Activated T-cell treated with anti-CD3 and anti-CD28 coated beads, Interleukin-2, amount 50 U/mL, for 24 hours (primary cell): Measurements from ENCODE around the gene ABRAXAS1.
"Not testable (repeated sequence)": the region's sequence is repeated elsewhere in the genome, so short reads cannot be mapped to it uniquely, and the experiment has no call there.

ENCODE experiments used
- DNase-seq: peaks from one replicate; pipeline ENCODE4 v3.0.0-alpha.2; 2020
- H3K27ac Mint-ChIP-seq: 2 replicates; pipeline ENCODE4 v1.8.0; 2020; ENCODE audit warnings: mild to moderate bottlenecking, mixed read lengths
- H3K27me3 Mint-ChIP-seq: 2 replicates; pipeline ENCODE4 v1.8.0; 2020; ENCODE audit warnings: mixed read lengths
- H3K36me3 Mint-ChIP-seq: 2 replicates; pipeline ENCODE4 v1.8.0; 2020; ENCODE audit warnings: low read depth, mixed read lengths
- H3K4me1 Mint-ChIP-seq: 2 replicates; pipeline ENCODE4 v1.8.0; 2020; ENCODE audit warnings: low read depth, mixed read lengths
- H3K4me3 Mint-ChIP-seq: 2 replicates; pipeline ENCODE4 v1.8.0; 2020; ENCODE audit warnings: mild to moderate bottlenecking, moderate library complexity, mixed read lengths
- H3K9me3 Mint-ChIP-seq: 2 replicates; pipeline ENCODE4 v1.8.0; 2020; ENCODE audit warnings: mixed read lengths

ABRAXAS1 gene

GRCh38 chr4:83484500-83485461 lies at the start of gene ABRAXAS1:
Gene ABRAXAS1 (minus strand): TSS chr4:83485100. CDS start chr4:83485072, 28 bp downstream.
- Mint-ChIP-seq H3K4me1 (peaks cover 27% of the 10 kb centered on the region), H3K36me3 (peaks cover 13% of the 10 kb centered on the region), H3K9me3 (no peaks in the 10 kb centered on the region), H3K27ac (peak within 1 kb of the TSS; percentile 94), H3K27me3 (no peaks in the 10 kb centered on the region), H3K4me3 (peak within 1 kb of the TSS; percentile 93)
- DNase-seq = peak; percentile 97

GRCh38 chr4:83527671-83528070 lies 42.8 kb upstream of the ABRAXAS1 start:
- Mint-ChIP-seq H3K4me1 (no peaks in the 10 kb centered on the region), H3K9me3 (no peaks in the 10 kb centered on the region), H3K4me3 (no peak overlapping the region), H3K27ac (no peak overlapping the region), H3K27me3 (peaks cover 34% of the 10 kb centered on the region), H3K36me3 (no peaks in the 10 kb centered on the region)
- DNase-seq = no peak

DNA sequence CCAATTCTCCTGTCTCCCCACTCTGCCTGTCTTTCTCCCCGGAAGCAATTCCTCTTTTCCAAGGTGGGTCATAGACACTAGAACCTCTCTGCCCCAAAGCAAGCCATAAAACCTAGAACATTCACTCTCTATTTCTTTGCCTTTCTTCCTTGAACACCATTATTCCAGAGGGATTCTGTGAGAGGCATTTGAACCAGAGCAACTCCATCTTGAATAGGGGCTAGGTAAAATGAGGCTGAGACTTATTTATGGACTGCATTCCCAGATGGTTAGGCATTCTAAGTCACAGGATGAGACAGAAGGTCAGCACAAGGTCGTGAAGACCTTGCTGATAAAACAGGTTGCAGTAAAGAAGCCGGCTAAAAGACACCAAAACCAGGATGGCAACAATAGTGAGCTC lies 37.3 kb upstream of the ABRAXAS1 start:
- Mint-ChIP-seq H3K36me3 (no peaks in the 10 kb centered on the region), H3K4me1 (no peaks in the 10 kb centered on the region), H3K4me3 (no peak overlapping the region), H3K9me3 (no peaks in the 10 kb centered on the region), H3K27me3 (peaks cover 12% of the 10 kb centered on the region), H3K27ac (no peak overlapping the region)
- no peak for DNase-seq

- H3K9me3 Mint-ChIP-seq = no peaks in the 10 kb centered on the region
- H3K4me3 Mint-ChIP-seq = no peak overlapping the region
- H3K36me3 Mint-ChIP-seq = no peaks in the 10 kb centered on the region
- H3K27ac Mint-ChIP-seq = no peak overlapping the region
- H3K4me1 Mint-ChIP-seq = no peaks in the 10 kb centered on the region
- DNase-seq = no peak
- no peaks in the 10 kb centered on the region for H3K27me3 Mint-ChIP-seq
Observed at GRCh38 chr4:83516042-83516772, 31.3 kb upstream of the ABRAXAS1 start.

DNA sequence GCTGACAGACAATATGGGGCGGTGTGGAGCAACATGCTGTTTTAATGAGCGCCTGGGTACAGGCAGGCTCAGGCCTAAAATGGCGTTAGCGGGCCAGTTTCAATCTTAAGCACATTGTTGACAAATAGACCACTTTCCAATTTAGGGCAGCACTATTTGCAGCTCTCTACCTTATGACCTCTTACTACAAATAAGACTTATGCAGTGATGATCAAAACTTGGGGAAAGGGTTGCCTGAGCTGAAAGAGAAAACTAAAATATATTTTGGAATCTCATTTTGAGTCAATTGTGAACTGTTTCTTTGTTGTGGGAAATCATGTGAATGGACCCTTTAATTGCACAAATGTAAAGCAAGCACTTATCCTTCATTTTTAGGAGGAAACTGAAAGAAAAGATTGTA lies 25.5 kb upstream of the ABRAXAS1 start:
- Mint-ChIP-seq H3K4me1 (peaks cover 1% of the 10 kb centered on the region), H3K27me3 (no peaks in the 10 kb centered on the region), H3K27ac (no peak overlapping the region), H3K4me3 (no peak overlapping the region), H3K36me3 (no peaks in the 10 kb centered on the region), H3K9me3 (no peaks in the 10 kb centered on the region)
- no peak for DNase-seq

DNA sequence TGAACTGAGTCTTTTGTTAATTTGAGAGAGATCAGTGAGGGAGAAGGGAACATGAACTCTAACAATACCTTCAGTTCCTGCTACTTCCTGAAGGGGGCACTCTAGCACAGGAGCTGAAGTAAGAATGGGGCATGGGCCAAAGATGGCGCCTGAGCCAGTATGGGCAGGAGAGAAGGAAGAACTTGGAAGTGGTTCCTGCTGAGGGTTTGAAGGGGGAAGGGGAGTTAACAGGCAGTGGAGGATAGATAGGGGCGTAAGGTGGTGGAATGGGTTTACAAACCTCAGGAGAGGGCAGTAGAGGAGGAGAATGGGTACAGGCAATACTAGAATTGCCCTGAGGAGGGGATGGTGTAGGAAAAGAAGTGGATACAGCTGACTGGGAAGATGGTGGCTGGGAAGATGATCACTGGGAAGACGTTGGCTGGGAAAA lies 24.3 kb upstream of the ABRAXAS1 start:
- not testable (repeated sequence) for H3K4me3 Mint-ChIP-seq, H3K9me3 Mint-ChIP-seq, H3K27ac Mint-ChIP-seq, H3K27me3 Mint-ChIP-seq, H3K36me3 Mint-ChIP-seq
- H3K4me1 Mint-ChIP-seq = peaks cover 11% of the 10 kb centered on the region
- peak; percentile 55 for DNase-seq

- no peaks in the 10 kb centered on the region for H3K27me3 Mint-ChIP-seq
- no peaks in the 10 kb centered on the region for H3K36me3 Mint-ChIP-seq
- DNase-seq = no peak
- H3K9me3 Mint-ChIP-seq = no peaks in the 10 kb centered on the region
- no peak overlapping the region for H3K27ac Mint-ChIP-seq
- peaks cover 16% of the 10 kb centered on the region for H3K4me1 Mint-ChIP-seq
- H3K4me3 Mint-ChIP-seq = no peak overlapping the region
Observed at GRCh38 chr4:83504996-83505395, 20.1 kb upstream of the ABRAXAS1 start.

GRCh38 chr4:83504503-83504902 lies 19.6 kb upstream of the ABRAXAS1 start:
- Mint-ChIP-seq H3K36me3 (no peaks in the 10 kb centered on the region), H3K27ac (peak overlapping the region; percentile 56), H3K9me3 (no peaks in the 10 kb centered on the region), H3K4me1 (peaks cover 16% of the 10 kb centered on the region), H3K27me3 (no peaks in the 10 kb centered on the region), H3K4me3 (no peak overlapping the region)
- no peak for DNase-seq

DNA sequence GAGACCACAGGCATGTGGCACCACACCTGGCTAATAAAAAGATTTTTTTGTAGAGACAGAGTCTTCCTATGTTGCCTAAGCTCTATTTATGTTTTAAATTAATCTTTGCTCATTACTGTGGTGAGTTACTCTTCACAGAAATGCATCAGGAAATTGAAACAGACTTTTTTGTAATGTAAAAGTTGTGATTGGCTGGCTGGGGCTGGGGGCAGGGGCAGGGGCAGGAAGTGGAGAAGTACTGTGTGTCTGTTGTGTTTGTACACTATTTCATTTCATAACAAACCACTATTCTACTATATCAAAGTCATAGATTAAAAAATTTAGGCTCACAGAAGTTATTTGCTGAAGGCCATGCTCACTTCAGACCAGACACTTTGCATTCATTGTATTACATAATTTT lies 19.1 kb upstream of the ABRAXAS1 start:
- Mint-ChIP-seq H3K27ac (peak overlapping the region; percentile 56), H3K9me3 (no peaks in the 10 kb centered on the region), H3K36me3 (no peaks in the 10 kb centered on the region), H3K4me1 (peaks cover 16% of the 10 kb centered on the region), H3K4me3 (no peak overlapping the region), H3K27me3 (no peaks in the 10 kb centered on the region)
- no peak for DNase-seq

DNA sequence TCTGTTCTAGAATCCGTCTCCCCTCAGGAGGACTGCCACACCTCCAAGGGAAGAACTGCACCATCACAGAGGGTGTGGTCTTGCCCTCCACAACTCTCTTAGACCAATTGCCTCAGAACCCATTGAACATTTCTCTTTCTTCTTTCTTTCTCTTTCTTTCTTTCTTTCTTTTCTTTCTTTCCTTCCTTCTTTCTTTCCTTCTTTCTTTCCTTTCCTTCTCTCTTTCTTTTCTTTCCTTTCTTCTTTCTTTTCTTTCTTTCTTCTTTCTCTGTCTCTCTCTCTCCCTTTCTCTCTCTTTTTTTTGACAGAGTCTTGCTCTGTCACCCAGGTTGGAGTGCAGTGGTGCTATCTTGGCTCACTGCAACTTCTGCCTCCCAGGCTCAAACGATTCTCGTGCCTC lies 16.8 kb upstream of the ABRAXAS1 start:
- H3K27me3 Mint-ChIP-seq = not testable (repeated sequence)

GRCh38 chr4:83498187-83498586 lies 13.3 kb upstream of the ABRAXAS1 start:
- no peaks in the 10 kb centered on the region for H3K36me3 Mint-ChIP-seq
- no peak overlapping the region for H3K4me3 Mint-ChIP-seq
- DNase-seq = no peak
- no peak overlapping the region for H3K27ac Mint-ChIP-seq
- no peaks in the 10 kb centered on the region for H3K27me3 Mint-ChIP-seq
- no peaks in the 10 kb centered on the region for H3K4me1 Mint-ChIP-seq
- H3K9me3 Mint-ChIP-seq = no peaks in the 10 kb centered on the region

More for the DNA sequence above, 16.8 kb upstream of the ABRAXAS1 start:
- H3K9me3 Mint-ChIP-seq, H3K36me3 Mint-ChIP-seq, H3K27ac Mint-ChIP-seq, DNase-seq, H3K4me3 Mint-ChIP-seq: not testable (repeated sequence)
- peaks cover 16% of the 10 kb centered on the region for H3K4me1 Mint-ChIP-seq

DNA sequence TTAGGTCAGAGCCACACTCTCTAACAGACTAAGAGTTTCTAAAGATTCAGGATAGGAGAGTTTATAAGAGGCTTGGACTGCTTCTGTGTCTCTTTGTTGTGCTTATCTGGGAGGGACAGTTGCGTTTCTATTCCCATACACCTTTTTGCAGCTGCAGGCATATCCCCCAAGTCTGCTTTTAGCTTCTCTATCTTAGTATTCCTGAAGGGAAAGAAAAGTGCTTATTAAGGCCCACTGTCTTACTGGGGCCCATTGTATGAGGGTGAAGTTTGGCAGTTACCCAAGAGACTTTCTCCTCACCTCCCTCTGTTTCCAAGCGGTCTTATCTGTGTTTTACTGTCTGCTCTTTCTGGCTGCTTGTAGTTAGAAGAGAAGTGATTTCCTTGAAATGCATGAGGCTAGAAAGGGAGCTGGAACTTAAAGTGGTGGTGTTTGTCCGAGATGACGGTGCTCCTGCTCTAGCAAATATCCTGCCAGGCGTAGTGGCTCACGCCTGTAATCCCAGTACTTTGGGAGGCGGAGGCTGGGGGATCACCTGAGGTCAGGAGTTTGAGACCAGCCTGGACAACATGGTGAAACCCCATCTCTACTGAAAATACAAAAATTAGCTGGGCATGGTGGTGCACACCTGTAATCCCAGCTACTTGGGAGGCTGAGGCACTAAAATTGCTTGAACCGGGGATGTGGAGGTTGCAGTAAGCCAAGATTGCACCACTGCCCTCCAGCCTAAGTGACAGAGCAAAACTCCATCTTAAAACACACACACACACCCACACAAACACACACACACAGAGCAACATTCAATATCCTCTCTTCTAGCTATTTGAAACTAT lies 11.4 kb upstream of the ABRAXAS1 start:
- not testable (repeated sequence) for H3K36me3 Mint-ChIP-seq, H3K27me3 Mint-ChIP-seq, H3K27ac Mint-ChIP-seq, DNase-seq, H3K4me3 Mint-ChIP-seq, H3K9me3 Mint-ChIP-seq, H3K4me1 Mint-ChIP-seq

GRCh38 chr4:83490876-83491450 lies 6.1 kb upstream of the ABRAXAS1 start:
- Mint-ChIP-seq H3K4me1 (peaks cover 2% of the 10 kb centered on the region), H3K9me3 (no peaks in the 10 kb centered on the region), H3K36me3 (no peaks in the 10 kb centered on the region), H3K27ac (no peak overlapping the region), H3K27me3 (no peaks in the 10 kb centered on the region), H3K4me3 (no peak overlapping the region)
- no peak for DNase-seq

- H3K27me3 Mint-ChIP-seq = no peaks in the 10 kb centered on the region
- H3K4me3 Mint-ChIP-seq = no peak overlapping the region
- no peak for DNase-seq
- no peaks in the 10 kb centered on the region for H3K36me3 Mint-ChIP-seq
- no peaks in the 10 kb centered on the region for H3K9me3 Mint-ChIP-seq
- H3K27ac Mint-ChIP-seq = no peak overlapping the region
- peaks cover 6% of the 10 kb centered on the region for H3K4me1 Mint-ChIP-seq
Observed at GRCh38 chr4:83489711-83490326, 4.9 kb upstream of the ABRAXAS1 start.
